Panc1 (cell line): ENCODE data around the gene TGM3.

Experiments used
- CTCF ChIP-seq: fragments of 450-650 bp; IDR thresholded peaks from 2 replicates; pipeline ENCODE4 v1.5.1; 2017; ENCODE audit warnings: mild to moderate bottlenecking
- REST ChIP-seq, 2 experiments: IDR thresholded peaks; 2 replicates each; pipeline ENCODE4 v1.6.1; 2011 to 2012; ENCODE audit warnings: low read depth in 2 of 2, control low read depth in 1 of 2, low read length in 1 of 2, mild to moderate bottlenecking in 1 of 2, moderate library complexity in 1 of 2; ENCODE audit not compliant: insufficient read depth in 1 of 2
- SIN3A ChIP-seq: IDR thresholded peaks from 2 replicates; pipeline ENCODE4 v1.6.1; 2012; ENCODE audit warnings: low read depth, mild to moderate bottlenecking, low read length, moderate library complexity, borderline replicate concordance; ENCODE audit not compliant: insufficient read depth
- TCF7L2 ChIP-seq: IDR thresholded peaks from 2 replicates; pipeline ENCODE4 v1.6.1; 2011; ENCODE audit warnings: mild to moderate bottlenecking, low read depth, low read length, inconsistent platforms

DNA sequence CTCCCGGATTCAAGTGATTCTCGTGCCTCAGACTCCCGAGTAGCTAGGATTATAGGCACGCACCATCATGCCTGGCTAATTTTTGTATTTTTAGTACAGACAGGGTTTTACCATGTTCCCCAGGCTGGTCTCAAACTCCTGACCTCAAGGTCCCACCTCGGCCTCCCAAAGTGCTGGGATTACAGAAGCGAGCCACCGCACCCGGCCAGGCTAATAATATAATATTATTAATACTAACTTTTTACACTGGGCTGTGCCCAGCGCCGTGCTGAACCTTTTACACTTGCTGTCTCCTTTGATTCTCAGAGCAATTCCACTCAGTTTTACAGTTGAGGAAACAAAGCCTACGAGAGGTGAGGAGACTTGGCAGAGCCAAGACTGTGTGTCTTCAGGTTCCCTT lies 2.3 kb upstream of the TGM3 start:
- TF ChIP-seq CTCF (no peak), SIN3A (no peak), REST (IDR thresholded peaks at IDR 0.05; ENCODE audit: insufficient read depth in 1 of 2, low read depth in 2 of 2, low read length in 1 of 2) (no peak), TCF7L2 (no peak)
